ENCODE data around the gene SHISAL2A.

- TF ChIP-seq YY1 (IDR thresholded peaks at IDR 0.05; ENCODE audit: low read depth) (no peak), CTCF (IDR thresholded peaks at IDR 0.05) (no peak), JUND (IDR thresholded peaks at IDR 0.05) (no peak), EP300 (IDR thresholded peaks at IDR 0.05; ENCODE audit: borderline replicate concordance in 1 of 2, low read depth in 1 of 2, low read length in 1 of 2) (no peak), POLR2AphosphoS5 (IDR thresholded peaks at IDR 0.05; ENCODE audit: low read depth, low read length) (no peak), SMC3 (IDR thresholded peaks at IDR 0.05; ENCODE audit: low read depth, low read length) (no peak), TCF12 (IDR thresholded peaks at IDR 0.05) (no peak), EZH2phosphoT487 (IDR thresholded peaks at IDR 0.05; ENCODE audit: borderline replicate concordance, low read depth) (no peak), REST (IDR thresholded peaks at IDR 0.05; ENCODE audit: low read depth, low read length) (no peak), CHD2 (IDR thresholded peaks at IDR 0.05; ENCODE audit: low read length, partially characterized antibody) (no peak), ZBTB33 (IDR thresholded peaks at IDR 0.05; ENCODE audit: borderline replicate concordance, low read depth) (no peak), GABPA (IDR thresholded peaks at IDR 0.05; ENCODE audit: low read depth) (no peak), USF1 (IDR thresholded peaks at IDR 0.05; ENCODE audit: borderline replicate concordance, low read depth) (no peak), FOXM1 (IDR thresholded peaks at IDR 0.05; ENCODE audit: low read depth) (no peak)
Observed at GRCh38 chr1:52645261-52645660, 12.3 kb downstream of the SHISAL2A start.

All from SK-N-SH (cell line).